Measurements from ENCODE around the gene AGAP6.
"Not testable (repeated sequence)": the region's sequence is repeated elsewhere in the genome, so short reads cannot be mapped to it uniquely, and the experiment has no call there.

The AGAP6 gene

DNA sequence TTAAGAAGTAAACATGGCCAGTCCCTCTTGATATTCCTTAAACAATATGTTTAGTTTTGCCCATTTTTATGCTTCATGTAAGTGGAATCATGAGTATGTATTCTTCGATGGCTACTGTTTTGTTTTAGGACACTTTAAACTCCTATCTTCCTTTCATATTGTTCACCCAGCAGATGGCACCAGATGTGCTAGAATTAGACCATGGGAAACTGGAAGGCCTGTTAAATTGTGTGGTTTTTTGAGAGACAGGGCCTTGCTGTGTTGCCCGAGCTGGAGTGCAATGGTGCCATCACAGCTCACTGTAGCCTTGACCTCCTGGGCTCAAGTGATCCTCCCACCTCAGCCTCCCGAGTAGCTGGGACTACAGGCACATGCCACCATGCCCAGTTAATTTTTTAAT is 35.1 kb upstream of the AGAP6 start:
- not testable (repeated sequence) for H3K27me3 ChIP-seq (ENCODE audit: insufficient read depth, low read length); H3K9me2 ChIP-seq (ENCODE audit: low read depth, low read length); H3K27ac ChIP-seq (ENCODE audit: low read depth, low read length, poor library complexity, severe bottlenecking); H3K4me1 ChIP-seq (ENCODE audit: insufficient read depth, low read length, severe bottlenecking); H2AFZ ChIP-seq (ENCODE audit: low read length); H3K9me3 ChIP-seq (ENCODE audit: low read length); H4K20me1 ChIP-seq (ENCODE audit: insufficient read depth, low read length); H3F3A ChIP-seq (ENCODE audit: insufficient read depth, low read length); H3K9ac ChIP-seq (ENCODE audit: low read length); H3K4me2 ChIP-seq (ENCODE audit: low read length); H3K4me3 ChIP-seq (ENCODE audit: low read depth, low read length, poor library complexity, severe bottlenecking); H3K79me2 ChIP-seq (ENCODE audit: insufficient read depth, low read length)
- peaks cover 21% of the 10 kb centered on the region for H3K36me3 ChIP-seq (ENCODE audit: insufficient read depth, low read length)

DNA sequence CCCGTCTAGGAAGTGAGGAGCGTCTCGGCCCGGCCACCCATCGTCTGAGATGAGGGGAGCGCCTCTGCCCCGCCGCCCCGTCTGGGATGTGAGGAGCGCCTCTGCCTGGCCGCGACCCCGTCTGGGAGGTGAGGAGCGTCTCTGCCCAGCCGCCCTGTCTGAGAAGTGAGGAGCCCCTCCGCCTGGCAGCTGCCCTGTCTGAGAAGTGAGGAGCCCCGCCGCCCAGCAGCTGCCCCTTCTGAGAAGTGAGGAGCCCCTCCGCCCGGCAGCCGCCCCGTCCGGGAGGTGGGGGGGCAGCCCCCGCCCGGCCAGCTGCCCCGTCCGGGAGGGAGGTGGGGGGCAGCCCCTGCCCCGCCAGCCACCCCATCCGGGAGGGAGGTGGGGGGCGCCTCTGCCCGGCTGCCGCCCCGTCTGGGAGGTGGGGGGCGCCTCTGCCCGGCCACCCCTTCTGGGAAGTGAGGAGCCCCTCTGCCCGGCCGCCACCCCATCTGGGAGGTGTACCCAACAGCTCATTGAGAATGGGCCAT is 17.8 kb upstream of the AGAP6 start:
- H2AFZ ChIP-seq (ENCODE audit: low read length); H3K36me3 ChIP-seq (ENCODE audit: insufficient read depth, low read length); H3K27me3 ChIP-seq (ENCODE audit: insufficient read depth, low read length); H3K9me2 ChIP-seq (ENCODE audit: low read depth, low read length); H3F3A ChIP-seq (ENCODE audit: insufficient read depth, low read length); H3K27ac ChIP-seq (ENCODE audit: low read depth, low read length, poor library complexity, severe bottlenecking); H4K20me1 ChIP-seq (ENCODE audit: insufficient read depth, low read length); H3K4me2 ChIP-seq (ENCODE audit: low read length); H3K9ac ChIP-seq (ENCODE audit: low read length); H3K4me3 ChIP-seq (ENCODE audit: low read depth, low read length, poor library complexity, severe bottlenecking); H3K79me2 ChIP-seq (ENCODE audit: insufficient read depth, low read length); H3K4me1 ChIP-seq (ENCODE audit: insufficient read depth, low read length, severe bottlenecking); H3K9me3 ChIP-seq (ENCODE audit: low read length): not testable (repeated sequence)

DNA sequence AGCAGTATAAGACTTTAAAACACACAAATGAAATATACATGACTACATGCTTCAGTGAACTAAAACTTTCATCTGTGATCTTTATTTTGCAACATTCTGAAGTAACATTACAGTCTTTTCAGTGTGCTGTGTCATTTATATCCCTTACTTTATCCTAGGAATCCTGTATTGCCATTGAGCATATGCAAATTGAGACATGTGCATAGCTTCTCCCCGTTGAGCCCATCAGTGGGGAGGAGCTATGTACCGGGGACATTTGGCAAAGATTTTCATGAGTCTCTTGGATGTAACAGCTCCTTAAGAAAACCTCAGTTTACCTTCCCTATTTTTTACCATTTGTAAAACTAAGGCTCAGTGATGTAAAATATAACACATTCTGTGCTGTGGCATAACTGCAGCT is 16.7 kb upstream of the AGAP6 start:
- not testable (repeated sequence) for H3K9me2 ChIP-seq (ENCODE audit: low read depth, low read length); H3K9ac ChIP-seq (ENCODE audit: low read length); H3K27ac ChIP-seq (ENCODE audit: low read depth, low read length, poor library complexity, severe bottlenecking); H4K20me1 ChIP-seq (ENCODE audit: insufficient read depth, low read length); H3K9me3 ChIP-seq (ENCODE audit: low read length); H3K27me3 ChIP-seq (ENCODE audit: insufficient read depth, low read length); H2AFZ ChIP-seq (ENCODE audit: low read length); H3F3A ChIP-seq (ENCODE audit: insufficient read depth, low read length); H3K36me3 ChIP-seq (ENCODE audit: insufficient read depth, low read length); H3K4me1 ChIP-seq (ENCODE audit: insufficient read depth, low read length, severe bottlenecking); H3K4me2 ChIP-seq (ENCODE audit: low read length); H3K4me3 ChIP-seq (ENCODE audit: low read depth, low read length, poor library complexity, severe bottlenecking); H3K79me2 ChIP-seq (ENCODE audit: insufficient read depth, low read length)

DNA sequence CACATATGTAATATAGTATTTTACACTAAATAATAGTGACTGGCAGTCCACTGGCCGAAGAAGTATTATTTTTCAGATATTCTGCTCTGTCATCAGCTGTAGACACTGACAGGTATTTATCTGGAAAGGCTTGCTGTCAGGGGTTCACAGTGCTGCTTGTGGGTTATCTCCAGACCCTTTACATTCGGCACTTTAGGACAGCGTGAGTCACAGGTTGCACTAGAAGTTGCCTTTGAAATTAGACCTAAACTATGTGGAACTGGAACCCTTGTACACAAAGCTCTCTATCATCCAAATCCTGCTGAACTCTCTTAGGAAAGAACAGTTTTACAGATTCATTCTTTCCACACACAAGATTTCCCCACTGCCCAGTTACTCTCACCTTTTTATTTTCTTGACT is 16.1 kb upstream of the AGAP6 start:
- H3K36me3 ChIP-seq (ENCODE audit: insufficient read depth, low read length); H3K79me2 ChIP-seq (ENCODE audit: insufficient read depth, low read length); H3K9ac ChIP-seq (ENCODE audit: low read length); H3K9me3 ChIP-seq (ENCODE audit: low read length); H3K27ac ChIP-seq (ENCODE audit: low read depth, low read length, poor library complexity, severe bottlenecking); H3F3A ChIP-seq (ENCODE audit: insufficient read depth, low read length); H3K27me3 ChIP-seq (ENCODE audit: insufficient read depth, low read length); H3K4me3 ChIP-seq (ENCODE audit: low read depth, low read length, poor library complexity, severe bottlenecking); H4K20me1 ChIP-seq (ENCODE audit: insufficient read depth, low read length); H3K4me1 ChIP-seq (ENCODE audit: insufficient read depth, low read length, severe bottlenecking); H3K4me2 ChIP-seq (ENCODE audit: low read length); H2AFZ ChIP-seq (ENCODE audit: low read length); H3K9me2 ChIP-seq (ENCODE audit: low read depth, low read length): not testable (repeated sequence)

DNA sequence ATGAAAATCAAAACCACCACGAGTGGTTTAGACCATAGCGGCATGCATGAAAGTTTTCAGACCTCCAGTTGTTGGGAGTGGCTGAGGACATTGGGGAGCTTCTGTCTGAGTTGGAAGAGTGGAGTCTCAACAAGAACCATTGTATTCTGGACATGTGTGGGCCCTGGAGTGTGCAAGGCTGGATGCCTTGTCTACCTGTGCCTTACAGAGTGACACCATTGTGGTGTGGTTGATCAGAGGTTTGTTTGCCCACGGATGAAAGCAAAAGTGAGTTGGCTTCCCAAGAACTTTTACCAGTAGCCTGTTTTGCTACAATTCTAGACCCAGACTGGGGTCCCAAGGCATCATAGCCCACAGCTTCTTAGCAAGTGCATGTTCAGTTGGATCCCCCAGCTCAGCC is 10.4 kb upstream of the AGAP6 start:
- not testable (repeated sequence) for H3K27me3 ChIP-seq (ENCODE audit: insufficient read depth, low read length); H3K4me3 ChIP-seq (ENCODE audit: low read depth, low read length, poor library complexity, severe bottlenecking)

DNA sequence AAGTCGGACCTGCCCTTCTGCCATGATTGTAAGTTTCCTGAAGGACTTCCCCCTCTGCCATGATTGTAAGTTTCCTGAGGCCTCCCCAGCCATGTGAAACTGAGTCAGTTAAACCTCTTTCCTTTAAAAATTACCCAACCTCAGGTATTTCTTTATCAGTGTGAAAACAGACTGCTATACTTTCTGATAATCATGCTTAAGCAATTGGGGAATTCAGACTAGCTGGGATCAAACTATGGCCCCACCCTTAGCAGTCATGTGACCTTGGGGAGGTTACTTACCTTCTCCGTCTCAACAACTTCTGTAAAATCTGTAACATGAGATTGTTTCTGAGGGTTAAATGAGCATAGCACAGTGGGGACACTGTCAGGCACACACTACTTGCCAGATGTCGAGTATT is 999 bp upstream of the AGAP6 start:
- not testable (repeated sequence) for H3K4me3 ChIP-seq (ENCODE audit: low read depth, low read length, poor library complexity, severe bottlenecking); H3K27ac ChIP-seq (ENCODE audit: low read depth, low read length, poor library complexity, severe bottlenecking); H3K4me2 ChIP-seq (ENCODE audit: low read length)

More for the DNA sequence above, 10.4 kb upstream of the AGAP6 start:
- H3F3A ChIP-seq (ENCODE audit: insufficient read depth, low read length); H3K4me2 ChIP-seq (ENCODE audit: low read length); H3K4me1 ChIP-seq (ENCODE audit: insufficient read depth, low read length, severe bottlenecking); H4K20me1 ChIP-seq (ENCODE audit: insufficient read depth, low read length); H2AFZ ChIP-seq (ENCODE audit: low read length); H3K9ac ChIP-seq (ENCODE audit: low read length); H3K27ac ChIP-seq (ENCODE audit: low read depth, low read length, poor library complexity, severe bottlenecking); H3K36me3 ChIP-seq (ENCODE audit: insufficient read depth, low read length); H3K79me2 ChIP-seq (ENCODE audit: insufficient read depth, low read length); H3K9me2 ChIP-seq (ENCODE audit: low read depth, low read length); H3K9me3 ChIP-seq (ENCODE audit: low read length): not testable (repeated sequence)

DNA sequence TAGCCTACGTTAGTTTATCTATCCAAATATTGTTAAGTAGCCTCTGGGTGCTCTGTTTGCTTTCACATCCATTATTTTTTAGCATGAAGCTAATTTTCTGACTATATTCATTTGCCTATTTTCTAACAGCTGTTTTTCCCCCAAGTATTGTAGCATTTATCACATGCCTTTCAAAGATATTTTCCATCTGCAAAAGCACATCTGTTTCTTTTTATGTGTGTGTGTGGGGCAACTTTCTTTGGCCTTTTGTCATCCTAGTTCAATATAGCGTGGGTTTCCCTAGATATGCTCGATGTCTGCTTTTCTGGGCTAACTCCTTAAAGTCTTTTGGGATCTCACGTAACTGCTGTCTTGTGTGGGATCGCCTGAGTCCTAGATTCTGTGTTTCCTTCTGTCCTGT is 7.1 kb downstream of the AGAP6 start:
- H3K27ac ChIP-seq (ENCODE audit: low read depth, low read length, poor library complexity, severe bottlenecking); H3K4me1 ChIP-seq (ENCODE audit: insufficient read depth, low read length, severe bottlenecking); H3K9ac ChIP-seq (ENCODE audit: low read length); H3K36me3 ChIP-seq (ENCODE audit: insufficient read depth, low read length); H4K20me1 ChIP-seq (ENCODE audit: insufficient read depth, low read length); H3K9me3 ChIP-seq (ENCODE audit: low read length); H3K4me2 ChIP-seq (ENCODE audit: low read length); H3K4me3 ChIP-seq (ENCODE audit: low read depth, low read length, poor library complexity, severe bottlenecking); H2AFZ ChIP-seq (ENCODE audit: low read length); H3K9me2 ChIP-seq (ENCODE audit: low read depth, low read length); H3K27me3 ChIP-seq (ENCODE audit: insufficient read depth, low read length); H3F3A ChIP-seq (ENCODE audit: insufficient read depth, low read length); H3K79me2 ChIP-seq (ENCODE audit: insufficient read depth, low read length): not testable (repeated sequence)

More for the DNA sequence above, 999 bp upstream of the AGAP6 start:
- not testable (repeated sequence) for H3K27me3 ChIP-seq (ENCODE audit: insufficient read depth, low read length); H3F3A ChIP-seq (ENCODE audit: insufficient read depth, low read length); H3K9me3 ChIP-seq (ENCODE audit: low read length); H2AFZ ChIP-seq (ENCODE audit: low read length); H4K20me1 ChIP-seq (ENCODE audit: insufficient read depth, low read length); H3K4me1 ChIP-seq (ENCODE audit: insufficient read depth, low read length, severe bottlenecking); H3K79me2 ChIP-seq (ENCODE audit: insufficient read depth, low read length); H3K9me2 ChIP-seq (ENCODE audit: low read depth, low read length); H3K36me3 ChIP-seq (ENCODE audit: insufficient read depth, low read length); H3K9ac ChIP-seq (ENCODE audit: low read length)

DNA sequence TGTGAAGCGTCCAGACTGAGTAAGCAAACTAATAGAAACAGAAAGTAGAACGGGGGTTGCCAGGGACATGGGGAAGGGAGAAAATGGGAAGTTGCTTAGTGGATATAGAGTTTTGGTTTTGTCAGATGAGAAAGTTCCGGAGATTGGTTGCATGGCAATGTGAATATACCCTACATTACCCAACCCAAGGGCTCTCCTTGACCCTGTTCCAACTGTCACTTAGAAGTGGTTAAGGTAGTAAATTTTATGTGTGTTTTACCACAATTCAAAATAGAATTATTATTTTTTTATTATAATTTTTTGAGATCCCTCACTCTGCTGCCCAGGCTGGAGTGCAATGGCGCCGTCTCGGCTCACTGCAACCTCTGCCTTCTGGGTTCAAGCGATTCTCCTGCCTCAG is 25.8 kb downstream of the AGAP6 start:
- H3F3A ChIP-seq (ENCODE audit: insufficient read depth, low read length); H3K79me2 ChIP-seq (ENCODE audit: insufficient read depth, low read length); H3K27ac ChIP-seq (ENCODE audit: low read depth, low read length, poor library complexity, severe bottlenecking); H3K4me3 ChIP-seq (ENCODE audit: low read depth, low read length, poor library complexity, severe bottlenecking); H4K20me1 ChIP-seq (ENCODE audit: insufficient read depth, low read length); H3K27me3 ChIP-seq (ENCODE audit: insufficient read depth, low read length); H3K4me2 ChIP-seq (ENCODE audit: low read length); H3K9ac ChIP-seq (ENCODE audit: low read length); H3K9me3 ChIP-seq (ENCODE audit: low read length); H3K9me2 ChIP-seq (ENCODE audit: low read depth, low read length); H3K36me3 ChIP-seq (ENCODE audit: insufficient read depth, low read length); H2AFZ ChIP-seq (ENCODE audit: low read length); H3K4me1 ChIP-seq (ENCODE audit: insufficient read depth, low read length, severe bottlenecking): not testable (repeated sequence)

All from OCI-LY1 (cell line).